PC-3 (cell line): ENCODE data around the gene POLD4. TPM values are rescaled to one million over a fixed set of nuclear protein-coding genes. Genes with fewer than 3 reads are reported as not detected.

ENCODE experiments used
- ATAC-seq: fragments of 200-7000 bp; cut with Tn5 transposase; 2 replicates; pipeline ENCODE4 v1.9.1; 2020; ENCODE audit warnings: mild to moderate bottlenecking, moderate library complexity
- BruUV-seq: library from RNA; stranded (reverse); fragments of 400-500 nt; replicated peaks from 2 replicates; lab custom pipeline; 2021; lab: Mats Ljungman, UMichigan
- CTCF ChIA-PET: fragments of 300-600 bp; sonication (Branson Sonifier 250); formaldehyde crosslinking; loops from one replicate; lab custom pipeline; 2022; ENCODE audit warnings: antibody characterized with exemption; lab: Charles Lee
- POLR2A ChIA-PET: fragments of 300-600 bp; sonication (Branson Sonifier 250); formaldehyde crosslinking; loops from one replicate; lab custom pipeline; 2022; ENCODE audit warnings: antibody characterized with exemption; ENCODE audit not compliant: unreplicated experiment; lab: Charles Lee
- DNase-seq: peaks from one replicate; pipeline ENCODE4 v3.0.0-alpha.2; 2015
- H2AFZ ChIP-seq: fragments of 300-600 bp; sonication (generic); 2 replicates; pipeline ENCODE4 v1.6.0; 2016; ENCODE audit warnings: antibody characterized with exemption, low read length
- H3F3A ChIP-seq: fragments of 300-600 bp; sonication (generic); one replicate; pipeline ENCODE4 v1.6.0; 2017; ENCODE audit warnings: antibody characterized with exemption, low read length, control low read depth, mild to moderate bottlenecking; ENCODE audit not compliant: unreplicated experiment
- H3K27ac ChIP-seq: fragments of 300-600 bp; sonication (generic); 2 replicates; pipeline ENCODE4 v1.5.1; 2016; ENCODE audit warnings: mild to moderate bottlenecking, low read length
- H3K27me3 ChIP-seq: fragments of 300-600 bp; sonication (generic); 2 replicates; pipeline ENCODE4 v1.6.1; 2016; ENCODE audit warnings: low read length, mixed read lengths
- H3K36me3 ChIP-seq: fragments of 300-600 bp; sonication (generic); 2 replicates; pipeline ENCODE4 v1.6.1; 2016; ENCODE audit warnings: low read depth, mixed run types, low read length, mixed read lengths
- H3K4me1 ChIP-seq: fragments of 300-600 bp; sonication (generic); 2 replicates; pipeline ENCODE4 v1.5.1; 2016; ENCODE audit warnings: low read length; ENCODE audit not compliant: insufficient read depth
- H3K4me2 ChIP-seq: fragments of 300-600 bp; sonication (generic); 2 replicates; pipeline ENCODE4 v1.6.0; 2016; ENCODE audit warnings: low read length
- H3K4me3 ChIP-seq: fragments of 300-600 bp; sonication (generic); 2 replicates; pipeline ENCODE4 v1.5.1; 2016; ENCODE audit warnings: mild to moderate bottlenecking, low read length, mixed read lengths
- H3K79me2 ChIP-seq: fragments of 300-600 bp; sonication (generic); 2 replicates; pipeline ENCODE4 v1.6.1; 2017; ENCODE audit warnings: low read length, mixed read lengths
- H3K9ac ChIP-seq: fragments of 300-600 bp; sonication (generic); 2 replicates; pipeline ENCODE4 v1.6.0; 2016; ENCODE audit warnings: mild to moderate bottlenecking, low read length
- H3K9me2 ChIP-seq: fragments of 300-600 bp; sonication (generic); replicated peaks from 2 replicates; pipeline ENCODE4 v1.6.1; 2016; ENCODE audit warnings: mixed run types, low read length, mixed read lengths
- H3K9me3 ChIP-seq: fragments of 300-600 bp; sonication (generic); 2 replicates; pipeline ENCODE4 v1.6.1; 2016; ENCODE audit warnings: low read length, mixed read lengths
- H4K20me1 ChIP-seq: fragments of 300-600 bp; sonication (generic); 2 replicates; pipeline ENCODE4 v1.6.1; 2016; ENCODE audit warnings: low read length, mixed read lengths
- CTCF ChIP-seq: fragments of 300-600 bp; sonication (generic); conservative IDR thresholded peaks from 2 replicates; pipeline ENCODE4 v1.5.1; 2017; ENCODE audit warnings: antibody characterized with exemption, low read depth, mild to moderate bottlenecking, low read length
- EZH2 ChIP-seq: fragments of 300-600 bp; sonication (generic); IDR thresholded peaks from one replicate; pipeline ENCODE4 v1.6.1; 2017; ENCODE audit warnings: antibody characterized with exemption, mild to moderate bottlenecking, low read length; ENCODE audit not compliant: unreplicated experiment
- EZH2phosphoT487 ChIP-seq: fragments of 300-600 bp; sonication (generic); IDR thresholded peaks from 2 replicates; pipeline ENCODE4 v1.6.1; 2018; ENCODE audit warnings: mild to moderate bottlenecking, antibody characterized with exemption, low read length, borderline replicate concordance
- intact Hi-C: fragments of 100-400 bp; cut with micrococcal nuclease; formaldehyde crosslinking; loops from 2 replicates; pipeline ENCODE4 v1.9.0; 2023
- total RNA-seq: library from RNA; depleted of rRNA; stranded (reverse); fragments of >200 nt; gene quantifications from 2 replicates; pipeline ENCODE4 v1.2.3, GENCODE V29; 2014; rRNA removed

The POLD4 gene
- total RNA-seq, 1 experiment from 2014 or later = 81.5 TPM

GRCh38 chr11:67301313-67301921 is 51.9 kb downstream of the POLD4 start:
- no peak overlapping the region for H3K9ac ChIP-seq
- H3K79me2 ChIP-seq = peaks cover 18% of the 10 kb centered on the region
- no peak overlapping the region for H3K4me2 ChIP-seq
- POLR2A ChIA-PET = no interaction called here
- no peaks in the 10 kb centered on the region for H3K27me3 ChIP-seq
- no peaks in the 10 kb centered on the region for H4K20me1 ChIP-seq
- H3K9me2 ChIP-seq = no peaks in the 10 kb centered on the region
- no peak for ATAC-seq
- 0 out of 2 replicates have a peak, but pooled peaks cover under 1% of the 10 kb centered on the region for H3K9me3 ChIP-seq
- no TSS peak for BruUV-seq
- TF ChIP-seq EZH2phosphoT487 (no peak), CTCF (no peak), EZH2 (no peak)
- CTCF ChIA-PET = no interaction called here
- intact Hi-C loops = loop anchor here (5.0 kb wide), 1 partner anchor 34 kb away; the partner anchor contains the start of gene GRK2
- no peak overlapping the region for H3K4me3 ChIP-seq
- no peak overlapping the region for H3K27ac ChIP-seq
- peaks cover 19% of the 10 kb centered on the region for H3K36me3 ChIP-seq
- H3F3A ChIP-seq = no peaks in the 10 kb centered on the region
- DNase-seq = no peak
- peaks cover 18% of the 10 kb centered on the region for H3K4me1 ChIP-seq
- no peak overlapping the region for H2AFZ ChIP-seq

Other genes with a start within 250 kb of the POLD4 start
- gene KDM2A, start 234.3 kb downstream of the POLD4 start, total RNA-seq = 65.3 and 87.1 TPM in 2 replicates
- 103 TPM in 2 replicates for gene GRK2, start 87.1 kb downstream of the POLD4 start, total RNA-seq
- 58.9 and 63.9 TPM in 2 replicates for gene ANKRD13D, start 64.2 kb downstream of the POLD4 start, total RNA-seq
- gene SSH3, start 50.0 kb downstream of the POLD4 start, total RNA-seq = 35.1 and 52.4 TPM in 2 replicates
- gene CLCF1, start 20.1 kb upstream of the POLD4 start, total RNA-seq = 48.3 and 63.5 TPM in 2 replicates
- gene RAD9A, start 38.4 kb upstream of the POLD4 start, total RNA-seq = 45.5 and 48.9 TPM in 2 replicates
- 449 and 477 TPM in 2 replicates for gene PPP1CA, start 48.3 kb upstream of the POLD4 start, total RNA-seq
- gene TBC1D10C, start 50.5 kb upstream of the POLD4 start, total RNA-seq = not detected in 2 replicates
- gene CARNS1, start 62.1 kb upstream of the POLD4 start, total RNA-seq = 0.22 TPM in 1 of 2 replicates, not detected in the other
- gene RPS6KB2, start 74.9 kb upstream of the POLD4 start, total RNA-seq = 170 and 208 TPM in 2 replicates
- gene PTPRCAP, start 84.1 kb upstream of the POLD4 start, total RNA-seq = 0.15 and 0.29 TPM in 2 replicates
- gene CORO1B, start 89.9 kb upstream of the POLD4 start, total RNA-seq = 209 and 250 TPM in 2 replicates
- gene GPR152, start 99.2 kb upstream of the POLD4 start, total RNA-seq = not detected in 2 replicates
- gene CABP4, start 101.8 kb upstream of the POLD4 start, total RNA-seq = 0.55 TPM in 1 of 2 replicates, not detected in the other
- gene TMEM134, start 115.7 kb upstream of the POLD4 start, total RNA-seq = 73.5 and 107 TPM in 2 replicates
- 155 and 171 TPM in 2 replicates for gene AIP, start 129.5 kb upstream of the POLD4 start, total RNA-seq
- 79.8 and 95.4 TPM in 2 replicates for gene PITPNM1, start 151.8 kb upstream of the POLD4 start, total RNA-seq
- gene CDK2AP2, start 154.6 kb upstream of the POLD4 start, total RNA-seq = 74.9 and 87.4 TPM in 2 replicates
- gene CABP2, start 169.9 kb upstream of the POLD4 start, total RNA-seq = not detected in 2 replicates
- 1,049 and 1,154 TPM in 2 replicates for gene GSTP1, start 230.3 kb upstream of the POLD4 start, total RNA-seq